GM18951 (cell line): ENCODE measurements around the gene CORT.
"Not testable (repeated sequence)": the region's sequence is repeated elsewhere in the genome, so short reads cannot be mapped to it uniquely, and the experiment has no call there.

ENCODE experiments used
- POLR2A ChIP-seq: IDR thresholded peaks from 4 replicates; pipeline ENCODE4 v1.6.1; 2011; ENCODE audit warnings: mild to moderate bottlenecking; ENCODE audit not compliant: insufficient read length, insufficient read depth; ENCODE audit errors: extremely low read depth
- in situ Hi-C: fragments of 300-500 bp; cut with MboI; formaldehyde crosslinking; loops from one replicate; pipeline ENCODE4 v1.12.0; 2022; ENCODE audit warnings: low sequenced_read_pairs, mixed read lengths, inconsistent platforms; ENCODE audit not compliant: unreplicated experiment

CORT gene

GRCh38 chr1:10473145-10473765 is 23.4 kb downstream of the CORT start:
- in situ Hi-C loops = no loop called here
- TF ChIP-seq POLR2A = no peak

GRCh38 chr1:10474309-10474612 is 24.4 kb downstream of the CORT start:
- in situ Hi-C loops = not testable (repeated sequence)

- in situ Hi-C loops = no loop called here
- peak; percentile 78 for TF ChIP-seq POLR2A
These were observed 25.0 kb downstream of the CORT start, which contains the start of gene PEX14 for GRCh38 chr1:10474613-10475507. TSS of gene PEX14 (plus strand) at chr1:10474950. CDS start at chr1:10474967, 17 bp downstream.

GRCh38 chr1:10475510-10475909 is 25.7 kb downstream of the CORT start:
- in situ Hi-C loops = no loop called here
- TF ChIP-seq POLR2A = no peak

GRCh38 chr1:10479296-10479695 is 29.5 kb downstream of the CORT start:
- in situ Hi-C loops = no loop called here
- no peak for TF ChIP-seq POLR2A

- in situ Hi-C loops = no loop called here
- no peak for TF ChIP-seq POLR2A
These were observed 30.8 kb downstream of the CORT start for GRCh38 chr1:10480614-10481013.

- TF ChIP-seq POLR2A = no peak
- in situ Hi-C loops = no loop called here
These were observed 34.7 kb downstream of the CORT start for GRCh38 chr1:10484521-10484920.

- in situ Hi-C loops = no loop called here
- TF ChIP-seq POLR2A = no peak
These were observed 39.6 kb downstream of the CORT start for GRCh38 chr1:10489291-10490055.

GRCh38 chr1:10490286-10490970 is 40.6 kb downstream of the CORT start:
- in situ Hi-C loops = no loop called here
- no peak for TF ChIP-seq POLR2A

- in situ Hi-C loops = no loop called here
- TF ChIP-seq POLR2A = no peak
These were observed 44.6 kb downstream of the CORT start for GRCh38 chr1:10494418-10494753.

- in situ Hi-C loops = no loop called here
- TF ChIP-seq POLR2A = no peak
These were observed 45.1 kb downstream of the CORT start for GRCh38 chr1:10494754-10495474.

GRCh38 chr1:10495475-10495817 is 45.6 kb downstream of the CORT start:
- in situ Hi-C loops = no loop called here
- no peak for TF ChIP-seq POLR2A

- in situ Hi-C loops = no loop called here
- no peak for TF ChIP-seq POLR2A
These were observed 46.1 kb downstream of the CORT start for GRCh38 chr1:10495952-10496351.
